NCI-H524 treated with DMSO at 0.1 percent for 48 hours (cell line): Measurements from ENCODE around the gene CLDN24.
"Not testable (repeated sequence)": the region's sequence is repeated elsewhere in the genome, so short reads cannot be mapped to it uniquely, and the experiment has no call there.

ENCODE experiments used
- DNase-seq: peaks from one replicate; lab custom pipeline; 2025; lab: John Stamatoyannopoulos, UW

The CLDN24 gene

DNA sequence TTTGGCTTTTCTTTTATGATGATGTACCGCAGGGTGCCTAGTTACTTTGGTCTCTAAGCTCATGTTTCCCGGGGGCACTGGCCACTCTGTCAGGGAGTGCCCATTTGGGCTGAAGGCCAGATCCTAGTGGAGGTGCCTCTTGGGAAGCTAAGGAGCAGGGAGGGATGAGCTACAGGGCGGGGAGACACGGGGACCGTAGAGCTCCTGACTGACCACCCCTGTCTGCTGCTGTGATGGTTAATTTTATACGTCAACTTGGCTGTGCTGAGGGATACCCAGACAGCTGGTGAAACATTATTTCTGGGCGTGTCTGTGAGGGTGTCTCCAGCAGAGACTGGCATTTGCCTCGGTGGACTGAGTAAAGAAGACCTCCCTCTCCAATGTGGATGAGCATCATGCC, 24.9 kb upstream of the CLDN24 start:
- DNase-seq = no peak

DNA sequence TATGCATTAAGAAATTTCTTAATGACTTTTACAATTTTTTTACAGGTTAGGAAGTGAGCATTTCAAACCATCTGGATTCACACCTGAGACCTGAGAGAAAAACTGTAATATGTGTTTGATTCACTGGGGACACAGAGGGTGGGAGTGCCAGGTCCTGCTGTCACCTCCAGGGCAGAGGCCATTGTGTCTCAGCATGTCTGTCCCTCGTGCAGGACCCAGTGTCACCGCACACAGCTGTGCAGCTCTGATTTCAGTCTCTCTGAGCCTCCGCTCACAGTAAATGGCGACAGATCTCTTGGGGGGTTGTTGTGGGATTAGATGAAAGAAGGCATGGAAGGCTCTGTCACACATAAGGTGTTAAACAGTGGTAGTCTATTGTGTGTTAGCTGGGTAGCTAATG, 23.0 kb upstream of the CLDN24 start:
- no peak for DNase-seq

DNA sequence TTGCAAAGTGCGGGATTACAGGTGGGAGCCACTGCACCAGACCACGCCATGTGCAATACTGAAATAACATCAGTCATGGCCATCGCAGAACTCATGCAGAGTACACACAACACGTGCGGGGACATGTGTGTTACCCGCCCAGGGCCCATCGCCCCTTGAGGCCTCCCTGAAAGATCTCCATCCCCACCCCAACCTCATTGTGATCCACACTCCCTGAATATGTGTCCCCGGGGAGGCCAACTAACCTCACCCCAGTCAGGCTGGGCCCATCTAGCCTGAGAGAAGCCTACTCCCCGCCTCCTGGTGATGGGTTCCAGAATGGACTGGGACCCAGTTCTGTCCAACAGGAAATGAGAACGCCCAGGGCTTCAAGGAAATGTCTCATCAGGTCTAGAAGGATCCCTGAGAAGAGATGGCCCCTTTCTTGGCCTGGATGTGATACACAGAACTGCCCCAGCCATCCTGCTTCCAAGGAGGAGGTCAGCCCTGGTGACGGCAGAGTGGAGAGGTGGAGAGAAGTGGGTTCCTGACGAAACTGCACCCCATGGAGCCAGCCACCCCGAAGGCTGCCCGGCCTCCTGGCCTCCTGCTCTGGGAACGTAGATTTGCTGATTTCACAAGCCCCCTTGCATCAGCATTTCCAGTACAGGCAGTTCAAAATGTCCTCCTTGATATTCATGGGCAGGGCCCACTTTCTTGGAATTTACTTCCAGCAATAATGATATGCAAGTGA, 22.5 kb upstream of the CLDN24 start:
- DNase-seq = no peak

DNA sequence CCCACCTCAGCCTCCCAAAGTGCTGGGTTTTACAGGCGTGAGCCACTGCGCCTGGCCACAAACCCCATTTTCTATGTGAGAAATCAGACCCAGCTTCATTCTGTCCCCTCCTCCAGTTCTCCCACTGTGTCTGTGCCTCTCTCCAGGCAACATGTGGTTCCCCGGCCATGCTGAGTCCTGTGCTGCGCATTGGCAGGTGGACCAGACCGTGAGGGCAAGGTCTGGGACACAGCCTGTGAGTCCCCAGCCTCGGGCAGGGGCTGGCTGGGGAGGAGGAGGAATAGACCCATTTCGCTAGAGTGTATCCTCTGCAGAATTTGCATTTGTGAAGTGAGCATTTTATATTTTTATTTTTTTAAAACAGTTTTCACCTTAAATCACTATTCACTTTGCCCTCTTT, 21.5 kb upstream of the CLDN24 start:
- DNase-seq = no peak

DNA sequence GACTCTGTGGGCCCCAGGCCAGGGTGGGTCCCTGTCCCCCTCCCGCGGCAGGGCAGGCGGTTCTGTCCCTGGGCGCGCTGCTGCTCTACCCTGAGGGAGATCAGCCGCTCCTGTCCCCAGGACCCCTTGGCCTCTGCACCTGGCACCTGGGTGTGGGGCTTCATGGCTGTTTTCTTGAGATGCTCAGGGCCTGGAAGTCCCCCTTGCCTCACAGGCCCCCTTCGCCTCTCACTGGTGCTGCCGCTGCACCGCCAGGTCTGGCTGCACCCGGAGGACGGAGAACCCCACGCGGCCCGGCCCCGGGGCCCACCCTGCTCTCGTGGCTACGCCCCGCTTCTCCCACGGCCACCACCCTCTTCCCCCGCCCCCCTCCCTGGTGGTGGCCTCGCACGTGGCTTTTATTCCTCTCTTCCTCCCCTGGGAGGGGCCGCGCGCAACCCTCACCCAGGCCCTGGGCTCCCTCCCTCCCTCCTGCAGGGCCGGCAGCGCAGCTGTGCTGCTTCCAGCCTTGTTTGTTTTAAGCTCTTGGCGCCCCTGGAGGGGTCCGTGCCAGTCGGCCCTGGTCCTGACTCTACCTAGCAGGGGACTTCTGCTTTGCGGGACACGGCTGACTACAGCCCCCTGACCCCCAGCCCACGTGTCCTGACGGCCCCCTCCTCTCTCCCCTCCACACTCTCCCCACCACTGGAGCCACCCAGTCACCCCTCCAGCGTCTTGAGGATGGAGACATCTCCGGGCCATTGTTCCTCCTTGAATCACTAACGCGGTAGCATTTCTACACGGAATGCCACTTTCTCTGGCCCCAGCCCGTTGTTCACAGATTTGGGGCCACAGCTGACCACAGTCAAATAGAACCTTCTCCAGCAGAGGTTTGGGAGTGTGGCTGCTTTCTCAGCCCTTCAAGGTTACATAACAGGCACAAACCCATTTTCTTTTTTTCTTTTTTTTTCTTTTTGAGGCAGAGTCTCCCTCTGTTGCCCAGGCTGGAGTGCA, 20.6 kb upstream of the CLDN24 start:
- DNase-seq = no peak

DNA sequence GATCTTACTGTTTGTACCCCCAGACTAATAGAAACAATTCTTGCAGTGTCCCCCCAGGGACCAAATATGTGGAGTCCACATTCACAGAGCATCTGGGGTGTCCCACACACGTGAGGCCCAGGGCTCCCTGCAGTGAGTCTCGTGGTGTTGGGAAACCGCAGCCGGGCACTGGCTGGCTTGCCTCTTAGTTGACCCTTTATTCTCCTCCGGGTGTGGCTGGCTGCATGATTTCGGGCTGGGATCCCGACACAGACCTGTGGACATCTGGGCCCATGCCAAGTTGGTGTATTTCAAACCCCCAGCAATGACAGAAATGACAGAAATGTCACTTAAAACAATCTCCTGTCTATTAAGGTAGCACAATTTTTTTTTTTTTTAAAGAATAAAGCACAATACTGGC, 15.6 kb upstream of the CLDN24 start:
- no peak for DNase-seq

DNA sequence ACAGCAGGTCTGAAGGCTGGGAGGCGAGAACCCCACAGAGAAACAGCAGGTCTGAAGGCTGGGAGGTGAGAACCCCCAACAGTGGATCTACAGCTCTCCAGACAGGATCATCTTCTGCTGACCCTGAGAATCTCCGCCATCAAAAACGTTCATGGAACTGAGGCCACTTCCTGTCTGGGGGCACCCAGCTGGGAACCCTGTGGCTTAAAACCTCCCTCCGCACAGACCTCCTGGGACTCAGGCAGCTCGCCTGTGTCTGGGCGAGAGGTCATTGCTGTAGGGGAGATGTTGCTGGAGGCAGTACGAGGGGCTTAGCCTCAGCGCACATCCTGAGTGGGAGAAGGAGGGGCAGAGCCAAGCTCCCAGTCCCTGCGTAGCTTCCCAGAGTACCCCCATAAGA, 15.1 kb upstream of the CLDN24 start:
- no peak for DNase-seq

DNA sequence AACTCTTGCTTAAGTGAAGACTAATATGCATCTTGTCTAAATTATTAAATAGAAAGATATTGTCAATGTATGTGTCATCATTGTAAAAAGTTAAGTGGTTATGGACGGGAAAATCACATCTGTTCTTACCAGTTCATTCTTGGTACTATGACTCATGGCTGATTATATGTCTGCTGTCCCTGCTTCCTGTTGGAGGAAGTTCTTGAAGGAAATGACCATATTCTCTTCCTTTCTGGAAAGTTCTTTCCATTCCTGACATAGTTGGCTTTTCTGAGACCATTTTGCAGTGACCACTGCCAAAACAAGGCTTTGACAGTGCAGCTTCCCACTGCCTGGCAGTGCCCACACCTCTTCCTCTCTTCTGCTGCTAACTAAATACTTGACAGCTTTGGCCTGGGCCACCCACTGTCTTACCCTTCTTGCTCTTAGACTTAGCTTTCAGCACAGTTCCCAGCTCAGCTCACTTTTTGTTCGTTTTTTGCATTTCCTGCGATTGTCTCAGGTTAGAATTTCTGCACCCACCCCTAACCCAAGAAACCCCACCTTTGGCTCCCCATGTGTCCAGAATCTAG, 13.2 kb upstream of the CLDN24 start:
- no peak for DNase-seq

DNA sequence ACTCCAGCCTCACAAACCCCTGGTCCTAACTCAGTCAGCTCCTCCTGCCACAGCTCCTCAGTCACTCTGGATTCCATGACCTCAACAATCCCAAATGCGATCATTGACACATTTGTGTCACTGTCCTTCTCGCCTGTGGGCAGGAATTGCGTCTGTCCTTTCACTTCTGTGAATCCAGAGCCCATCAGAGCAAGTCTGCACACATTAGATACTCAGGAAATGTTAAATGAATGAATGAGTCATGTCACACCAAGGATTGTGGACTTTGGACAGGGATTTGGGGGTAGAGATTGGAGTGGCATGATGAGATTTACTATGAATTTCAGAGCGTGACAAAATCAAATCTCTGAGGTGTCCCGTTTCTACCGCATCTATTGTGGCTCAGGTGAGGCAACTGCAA, 11.8 kb upstream of the CLDN24 start:
- no peak for DNase-seq

DNA sequence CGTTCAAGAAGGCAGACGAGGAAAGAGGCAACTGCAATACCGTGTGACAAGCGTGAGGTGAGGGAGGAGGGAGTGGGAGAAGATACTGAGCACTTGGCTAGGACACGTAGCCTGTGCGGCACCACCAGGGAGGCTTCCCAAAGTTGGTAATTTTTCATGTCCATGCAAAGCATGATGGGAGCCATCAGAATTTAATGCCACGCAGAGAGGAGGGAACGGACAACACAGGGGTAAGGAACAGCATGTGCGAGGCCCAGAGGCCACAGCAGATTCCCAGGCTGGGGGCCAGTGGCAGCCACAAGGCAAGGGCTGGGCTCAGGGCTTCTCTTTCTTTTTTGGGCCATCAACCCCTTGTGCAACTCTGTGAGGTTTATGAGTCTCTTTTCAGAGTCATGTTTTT, 11.0 kb upstream of the CLDN24 start:
- DNase-seq = no peak

DNA sequence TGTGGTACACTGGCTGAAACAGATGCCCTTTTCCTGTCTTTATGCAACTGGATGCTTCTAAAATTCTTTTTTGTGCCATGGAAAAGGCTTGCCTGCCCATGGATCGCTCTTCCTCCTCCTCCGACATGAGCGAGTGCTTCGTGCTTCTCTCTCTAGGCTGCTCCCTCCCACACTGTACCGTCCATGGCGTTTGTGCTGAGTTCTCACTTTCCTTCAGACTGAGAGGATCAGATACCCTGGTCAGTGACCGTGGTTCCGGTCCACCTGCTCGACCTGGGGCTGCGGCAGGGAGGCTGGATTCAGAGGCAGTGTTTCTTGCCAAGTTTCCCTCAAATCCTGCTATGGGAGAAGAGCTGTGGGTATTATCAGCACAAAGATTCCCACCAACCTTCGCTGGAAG, 10.2 kb upstream of the CLDN24 start:
- no peak for DNase-seq

DNA sequence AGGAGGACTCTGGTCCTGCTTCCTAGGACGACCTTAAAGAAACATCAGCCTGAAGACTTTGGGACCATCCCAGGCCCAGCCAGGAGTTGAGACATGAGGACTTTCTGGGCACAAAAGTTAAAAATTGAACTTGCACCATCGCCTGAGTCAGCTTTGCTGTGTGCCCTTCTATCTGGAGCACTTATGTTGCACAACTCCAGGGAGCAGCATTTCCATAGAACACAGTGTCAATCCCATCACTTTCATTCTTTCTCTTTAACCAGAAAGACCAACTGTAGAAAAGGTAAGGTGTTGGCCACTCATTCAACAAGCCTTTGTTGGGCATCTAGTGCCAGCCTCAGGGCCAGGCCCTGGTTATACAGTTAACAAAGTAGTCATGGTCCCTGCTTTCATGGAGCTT, 8.6 kb upstream of the CLDN24 start:
- no peak for DNase-seq

DNA sequence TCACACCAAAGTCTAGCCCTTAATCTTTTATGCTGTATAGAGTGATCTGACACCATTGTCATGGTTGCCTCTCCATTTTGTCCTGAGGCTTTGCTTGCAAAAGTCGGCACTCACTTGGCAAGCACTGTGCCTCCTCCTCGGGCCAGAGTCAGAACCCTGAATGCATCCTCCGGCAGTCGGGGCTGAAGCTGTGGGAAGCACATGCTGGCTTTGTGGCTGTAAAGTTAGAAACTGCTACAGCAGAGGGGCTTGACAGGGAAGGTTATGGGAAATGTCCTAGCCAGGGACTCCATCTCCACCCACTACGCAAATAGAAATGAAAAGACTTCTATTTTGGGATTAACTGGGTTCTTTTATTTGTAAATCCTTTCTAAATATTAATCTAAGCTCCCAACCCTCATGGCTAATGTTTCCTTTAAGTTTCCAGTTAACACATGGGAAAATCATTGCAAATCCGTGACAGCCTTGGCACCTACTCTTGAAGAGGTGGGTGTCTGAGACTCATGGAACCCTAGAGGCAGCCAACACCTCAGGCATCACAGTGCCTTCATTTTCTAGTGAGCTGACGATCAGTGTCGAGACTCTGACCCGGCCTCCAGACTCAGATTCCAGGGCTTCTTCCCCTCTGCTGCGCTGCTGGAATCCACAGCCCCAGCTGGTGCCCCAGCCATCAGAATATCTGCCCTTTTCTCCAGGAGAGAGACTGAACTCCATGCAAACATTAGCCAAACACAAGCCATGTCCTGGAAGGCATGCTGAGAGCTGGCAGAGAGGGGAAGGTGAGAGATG, 7.9 kb upstream of the CLDN24 start:
- DNase-seq = no peak

DNA sequence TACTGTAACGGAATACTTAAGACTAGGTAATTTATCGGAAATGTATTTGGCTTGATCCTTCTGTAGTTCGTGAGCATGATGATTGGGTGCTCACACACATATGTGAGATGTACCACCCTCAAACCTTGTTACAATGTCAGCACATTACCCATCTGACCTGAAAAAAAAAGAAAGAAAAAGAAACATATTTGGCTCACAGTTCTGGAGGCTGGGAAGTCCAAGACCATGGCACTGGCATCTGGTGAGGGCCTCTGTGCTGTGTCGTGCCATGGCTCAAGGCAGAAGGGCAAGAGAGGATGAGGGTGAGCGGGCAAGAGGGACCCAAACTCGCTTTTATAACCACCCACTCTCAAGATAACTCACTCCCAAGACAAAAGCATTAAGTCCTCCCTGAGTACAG, 7.0 kb upstream of the CLDN24 start:
- DNase-seq = no peak

DNA sequence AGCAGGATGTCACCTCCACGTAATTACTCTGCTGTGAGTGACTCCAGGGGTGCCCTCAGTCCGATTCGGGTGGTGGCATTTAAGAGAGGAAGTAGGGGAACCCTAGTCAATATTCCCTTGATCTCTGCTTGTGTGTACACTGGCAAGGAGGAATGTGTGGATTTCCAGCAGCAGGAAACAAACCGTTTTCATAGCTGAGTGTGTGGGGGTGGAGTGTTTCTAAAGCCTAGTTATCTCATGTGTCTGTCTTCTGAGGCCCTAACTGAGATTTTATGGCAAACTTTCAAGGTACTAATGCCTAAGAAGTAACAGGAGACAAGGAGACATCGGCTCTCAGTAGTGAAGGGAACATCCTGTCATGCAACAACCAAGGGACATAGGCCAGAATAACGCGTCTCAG, 6.6 kb upstream of the CLDN24 start:
- DNase-seq = no peak

DNA sequence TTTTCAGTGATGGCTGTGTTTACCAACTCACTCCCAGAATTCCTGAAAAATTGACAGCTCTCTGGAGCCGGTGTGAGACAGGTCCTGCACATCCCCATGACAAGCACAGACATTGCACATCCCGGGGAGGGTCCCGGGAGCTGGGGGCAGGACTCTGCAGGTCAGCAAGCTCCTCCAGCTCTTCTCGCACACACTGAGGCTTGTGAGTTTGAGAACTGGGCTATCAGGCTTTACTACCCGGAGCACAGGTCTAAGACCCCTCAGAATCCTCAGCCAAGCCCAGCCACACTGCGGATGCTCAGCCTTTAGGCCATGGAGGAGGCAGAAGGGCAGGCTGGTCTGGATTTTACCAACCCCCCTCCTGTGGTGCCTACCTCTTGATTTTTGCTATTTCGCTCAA, 5.6 kb upstream of the CLDN24 start:
- no peak for DNase-seq

DNA sequence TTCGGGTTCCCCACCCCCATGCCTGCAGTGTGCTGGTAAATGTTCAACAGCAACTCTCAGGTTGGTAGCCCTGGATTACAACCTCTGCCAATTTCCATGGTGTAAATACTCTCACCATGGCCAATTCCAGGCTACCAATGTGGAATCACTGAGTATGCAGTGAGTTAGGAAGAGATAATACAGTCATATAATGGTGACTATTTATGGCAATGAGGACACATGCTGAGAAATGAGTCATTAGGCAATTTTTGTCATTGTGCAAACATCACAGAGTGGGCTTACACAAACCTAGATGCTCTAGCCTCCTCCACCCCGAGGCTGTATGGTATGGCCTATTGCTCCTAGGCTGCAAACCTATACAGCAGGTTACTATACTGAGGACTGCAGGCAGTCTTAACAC, 4.6 kb upstream of the CLDN24 start:
- DNase-seq = no peak

DNA sequence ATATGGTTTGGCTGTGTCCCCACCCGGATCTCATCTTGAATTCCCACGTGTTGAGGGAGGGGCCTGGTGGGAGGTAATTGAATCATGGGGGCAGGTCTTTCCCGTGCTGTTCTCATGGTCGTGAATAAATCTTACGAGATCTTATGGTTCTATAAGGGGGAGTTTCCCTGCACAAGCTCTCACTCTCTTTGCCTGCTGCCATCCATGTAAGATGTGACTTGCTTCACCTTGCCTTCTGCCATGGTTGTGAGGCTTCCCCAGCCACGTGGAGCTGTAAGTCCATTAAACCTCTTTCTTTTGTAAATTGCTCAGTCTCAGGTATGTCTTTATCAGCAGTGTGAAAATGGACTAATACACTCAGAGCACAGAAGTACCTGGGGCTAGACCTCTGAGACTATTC, 4.2 kb upstream of the CLDN24 start:
- not testable (repeated sequence) for DNase-seq

DNA sequence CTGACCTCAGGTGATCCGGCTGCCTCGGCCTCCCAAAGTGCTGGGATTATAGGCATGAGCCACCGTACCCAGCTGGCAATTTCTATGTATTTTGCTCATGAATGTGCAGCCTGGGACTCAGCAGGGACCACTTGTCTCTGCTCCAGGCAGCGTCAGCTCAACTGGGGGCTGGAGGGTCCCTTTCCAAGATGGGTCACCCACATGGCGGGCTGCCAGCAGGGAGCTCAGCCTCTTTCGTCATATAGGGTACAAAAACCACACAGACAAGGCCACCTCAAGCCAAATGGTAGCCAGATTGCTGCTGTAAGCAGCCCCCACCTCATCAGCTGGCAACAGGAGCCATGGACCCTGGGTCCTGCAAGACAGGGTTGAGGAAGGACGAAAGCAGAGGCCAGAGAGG, 2.4 kb upstream of the CLDN24 start:
- no peak for DNase-seq

DNA sequence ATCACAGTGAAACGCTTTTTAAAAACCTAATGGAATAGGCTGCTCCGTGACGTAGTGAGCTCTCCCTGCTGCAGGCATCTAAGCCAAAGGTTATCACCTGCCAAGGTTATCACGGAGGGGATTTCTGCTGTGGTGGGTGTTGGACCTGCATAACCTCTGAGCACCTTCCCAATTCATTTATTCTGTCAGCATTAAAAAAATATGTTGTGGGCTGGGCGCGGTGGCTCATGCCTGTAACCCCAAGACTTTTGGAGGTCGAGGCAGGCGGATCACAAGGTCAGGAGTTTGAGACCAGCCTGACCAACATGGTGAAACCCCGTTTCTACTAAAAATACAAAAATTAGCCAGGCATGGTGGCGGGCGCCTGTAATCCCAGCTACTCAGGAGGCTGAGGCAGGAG, 1.8 kb upstream of the CLDN24 start:
- not testable (repeated sequence) for DNase-seq

DNA sequence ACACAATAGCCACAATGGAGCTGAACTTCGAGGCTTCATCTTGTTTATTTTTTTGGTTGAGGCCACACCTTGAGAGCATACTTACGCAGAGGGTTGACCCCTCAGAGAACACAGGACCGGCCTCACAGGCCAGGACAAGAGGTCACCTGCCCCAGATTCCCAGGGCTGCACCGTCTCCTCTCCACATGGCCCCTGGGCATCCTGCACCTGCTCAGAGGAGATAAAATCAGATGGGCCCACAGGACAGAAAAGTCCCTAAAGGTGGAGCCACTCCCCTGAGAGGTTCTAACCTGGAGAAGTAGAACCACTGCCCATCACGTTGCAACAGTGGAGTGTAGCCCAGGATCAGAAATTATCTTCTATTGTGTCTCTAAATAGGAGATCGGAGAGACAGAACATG, 1.1 kb upstream of the CLDN24 start:
- no peak for DNase-seq

DNA sequence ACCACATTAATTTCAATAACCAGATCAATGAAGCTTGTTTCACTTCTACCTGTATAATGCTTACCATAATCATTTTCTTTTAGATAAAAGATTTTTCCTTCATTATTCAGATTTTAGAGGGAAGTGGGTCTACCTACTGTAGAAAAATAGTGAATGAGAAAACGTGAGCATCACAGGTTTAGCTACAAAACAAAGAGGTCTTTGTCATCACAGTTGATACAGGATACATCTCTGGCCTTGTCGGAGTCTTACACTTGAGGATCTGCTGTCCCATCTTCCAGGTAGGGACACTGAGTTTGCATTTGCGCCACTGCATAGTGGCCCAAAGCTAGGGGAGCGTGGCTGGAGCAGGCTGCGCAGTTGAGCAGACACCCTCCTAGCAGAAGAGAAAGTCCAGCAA, 710 bp downstream of the CLDN24 start:
- DNase-seq = no peak
